Ovary (tissue), 9 donors: ENCODE measurements around the gene TBP. TPM values are rescaled to one million over a fixed set of nuclear protein-coding genes. Genes with fewer than 3 reads are reported as not detected.

Source experiments
- DNase-seq, 5 donors: peaks; one replicate each; pipeline ENCODE4 v3.0.0-alpha.2; 2019 to 2020
- H3K27ac ChIP-seq, 2 donors: fragments of 200-600 bp; one replicate each; pipeline versions ENCODE4 v1.5.1 to v1.8.0; 2019 to 2022
- H3K27me3 ChIP-seq: fragments of 200-600 bp; one replicate; pipeline ENCODE4 v1.8.0; 2022
- H3K36me3 ChIP-seq: fragments of 200-600 bp; sonication (generic); one replicate; pipeline ENCODE4 v1.5.1; 2019
- H3K4me1 ChIP-seq: one replicate; pipeline ENCODE4 v1.8.1; 2013; ENCODE audit warnings: mild to moderate bottlenecking, moderate library complexity; ENCODE audit not compliant: insufficient read depth
- H3K4me3 ChIP-seq: fragments of 200-600 bp; sonication (generic); one replicate; pipeline ENCODE4 v1.5.1; 2017
- H3K9me3 ChIP-seq, 2 donors: fragments of 200-600 bp in 1 of 2; sonication (generic) in 1 of 2; one replicate each; pipeline versions ENCODE4 v1.5.1 to v1.8.1; 2013 to 2019; ENCODE audit warnings: mild to moderate bottlenecking in 1 of 2, moderate library complexity in 1 of 2
- CTCF ChIP-seq, 3 donors: fragments of 450-650 bp in 2 of 3; fragments of 200-600 bp in 1 of 3; IDR thresholded peaks; one replicate each; pipeline versions ENCODE4 v1.5.1 to v1.8.0; 2016 to 2022; ENCODE audit warnings: antibody characterized with exemption in 3 of 3, mild to moderate bottlenecking in 1 of 3
- EP300 ChIP-seq: sonication (generic); formaldehyde crosslinking; IDR thresholded peaks from one replicate; pipeline ENCODE4 v1.6.1; 2017; ENCODE audit warnings: antibody characterized with exemption
- POLR2A ChIP-seq: fragments of 450-650 bp; IDR thresholded peaks from one replicate; pipeline ENCODE4 v1.6.1; 2017; ENCODE audit warnings: antibody characterized with exemption, mild to moderate bottlenecking, moderate library complexity
- WGBS, 3 donors: extraction: QIAGEN DNeasy Blood & Tissue Kit in 1 of 3; methylation state at CpG; one replicate each; pipeline versions ENCODE4 v1.1.5 to v1.1.7; 2013 to 2017; 5-methylcytosine and 5-hydroxymethylcytosine counted together
- intact Hi-C, 4 donors: fragments of 100-400 bp; cut with DNase I; formaldehyde crosslinking; loops; one replicate each; pipeline versions ENCODE4 v1.11.0 to v1.15.1; 2022 to 2023
- polyA plus RNA-seq, 2 donors: library from polyadenylated mRNA; stranded (reverse); fragments of 200-250 nt in 1 of 2; fragments of 350-450 nt in 1 of 2; fragmentation: Illumina TruSeq in 1 of 2; extraction: RNeasy Lipid Tissue Mini Kit (QIAGEN cat#74804) in 1 of 2; gene quantifications; one replicate each; pipeline ENCODE4 v1.2.3, GENCODE V29; 2013 to 2014
- total RNA-seq, 7 donors: library from RNA; depleted of rRNA in 2 of 7; stranded (reverse); fragments of >200 nt in 2 of 7; fragmentation: NEBNext Ultra II Directional in 3 of 7; extraction: Animal tissue kit (Norgen Biotek cat#: 25700) in 3 of 7; gene quantifications; one replicate each; pipeline versions ENCODE4 v1.1.0 to v1.2.4, GENCODE V29; 2016 to 2023
- donor health status: DM: no; HTN: no; CAD: no; lungs with moderate emphysema.
- donor health status: DM: no; HTN: no; CAD: no.
- donor health status: Bipolar disorder and iron deficiency.
- donor health status: DM: yes; HTN: yes; CAD: no.
- donor health status: DM: no; HTN: no; CAD: no.
- donor health status: DM: yes; HTN: yes; CAD: no.

The TBP gene
- total and polyA plus RNA-seq, 9 donors, result 11.8 to 17.0 (median 14.1) TPM

- 84 to 96% (median 94%) methylated on average over 3 of the region's 3 CpGs for WGBS, 3 donors
- no peak overlapping the region for H3K27ac ChIP-seq
- DNase-seq, result no peak
- intact Hi-C loops, result loop anchor here in 1 of 4 donors (10.0 kb wide), 1 partner anchor 545 kb away; no protein-coding TSS in a partner anchor
- peaks cover 0 to 4% of the 10 kb centered on the region in 2 donors for H3K9me3 ChIP-seq
- no peaks in the 10 kb centered on the region for H3K27me3 ChIP-seq
- no peaks in the 10 kb centered on the region for H3K4me1 ChIP-seq
- TF ChIP-seq EP300, result no peak
- TF ChIP-seq CTCF (IDR thresholded peaks at IDR 0.05), result no peak
- no peak for TF ChIP-seq POLR2A
- no peaks in the 10 kb centered on the region for H3K36me3 ChIP-seq
- H3K4me3 ChIP-seq, result no peak overlapping the region
These were observed 44.5 kb upstream of the TBP start for GRCh38 chr6:170509723-170510018.

GRCh38 chr6:170510631-170511030, 43.5 kb upstream of the TBP start:
- DNase-seq, result no peak
- H3K4me3 ChIP-seq, result no peak overlapping the region
- H3K27ac ChIP-seq, result no peak overlapping the region
- H3K36me3 ChIP-seq, result no peaks in the 10 kb centered on the region
- whole genome bisulfite sequencing, 3 donors, result 90 to 92% (median 91%) methylated on average over 20 of the region's 20 CpGs
- H3K9me3 ChIP-seq, result peaks cover 0 to 4% of the 10 kb centered on the region in 2 donors
- H3K4me1 ChIP-seq, result no peaks in the 10 kb centered on the region
- intact Hi-C loops, result no loop called here
- TF ChIP-seq POLR2A (no peak), EP300 (no peak)
- no peaks in the 10 kb centered on the region for H3K27me3 ChIP-seq

GRCh38 chr6:170512249-170512648, 41.9 kb upstream of the TBP start:
- Histone ChIP-seq H3K27me3 (no peaks in the 10 kb centered on the region), H3K36me3 (no peaks in the 10 kb centered on the region), H3K4me3 (no peak overlapping the region), H3K4me1 (no peaks in the 10 kb centered on the region), H3K9me3 (peaks cover 0 to 4% of the 10 kb centered on the region in 2 donors), H3K27ac (no peak overlapping the region)
- intact Hi-C loops, result no loop called here
- 82 to 85% (median 85%) methylated on average over 4 of the region's 4 CpGs for WGBS, 3 donors
- no peak for TF ChIP-seq POLR2A
- TF ChIP-seq CTCF (IDR thresholded peaks at IDR 0.05), result no peak
- no peak for TF ChIP-seq EP300
- no peak for DNase-seq

- Histone ChIP-seq H3K4me3 (no peak overlapping the region), H3K27ac (no peak overlapping the region), H3K27me3 (no peaks in the 10 kb centered on the region), H3K9me3 (peaks cover 0 to 4% of the 10 kb centered on the region in 2 donors), H3K36me3 (no peaks in the 10 kb centered on the region), H3K4me1 (no peaks in the 10 kb centered on the region)
- TF ChIP-seq CTCF (IDR thresholded peaks at IDR 0.05) (no peak), POLR2A (no peak), EP300 (no peak)
- intact Hi-C loops, result no loop called here
- no peak for DNase-seq
- 87 to 94% (median 93%) methylated on average over 1 of the region's 1 CpG for WGBS, 3 donors
These were observed 39.3 kb upstream of the TBP start for GRCh38 chr6:170514908-170515307.

GRCh38 chr6:170516783-170517616, 37.2 kb upstream of the TBP start:
- intact Hi-C loops, result no loop called here
- Histone ChIP-seq H3K27ac (no peak overlapping the region), H3K4me3 (no peak overlapping the region), H3K4me1 (no peaks in the 10 kb centered on the region), H3K27me3 (no peaks in the 10 kb centered on the region), H3K9me3 (no peaks in the 10 kb centered on the region), H3K36me3 (no peaks in the 10 kb centered on the region)
- 1 to 3% (median 2%) methylated on average over 4 of the region's 4 CpGs for WGBS, 3 donors
- DNase-seq, result no peak
- TF ChIP-seq CTCF (IDR thresholded peaks at IDR 0.05), result no peak
- no peak for TF ChIP-seq POLR2A
- no peak for TF ChIP-seq EP300
